ENCODE results near the gene MACF1.

The MACF1 gene

DNA sequence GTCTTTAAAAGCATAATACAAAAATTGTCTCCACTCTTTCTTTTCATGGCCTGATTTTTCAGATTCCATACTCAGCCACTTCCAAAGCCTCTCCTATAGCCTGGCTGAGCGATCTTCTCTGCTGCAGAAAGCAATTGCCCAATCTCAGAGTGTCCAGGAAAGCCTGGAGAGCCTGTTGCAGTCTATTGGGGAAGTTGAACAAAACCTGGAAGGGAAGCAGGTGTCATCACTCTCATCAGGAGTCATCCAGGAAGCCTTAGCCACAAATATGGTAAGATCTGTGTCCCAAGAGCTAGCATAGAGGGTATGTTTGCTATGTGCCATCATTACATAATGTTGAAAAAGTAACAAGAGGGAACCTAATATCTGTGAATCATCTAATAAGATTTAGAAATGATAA lies 156.2 kb downstream of the MACF1 start:
- no peak for DNase-seq

DNA sequence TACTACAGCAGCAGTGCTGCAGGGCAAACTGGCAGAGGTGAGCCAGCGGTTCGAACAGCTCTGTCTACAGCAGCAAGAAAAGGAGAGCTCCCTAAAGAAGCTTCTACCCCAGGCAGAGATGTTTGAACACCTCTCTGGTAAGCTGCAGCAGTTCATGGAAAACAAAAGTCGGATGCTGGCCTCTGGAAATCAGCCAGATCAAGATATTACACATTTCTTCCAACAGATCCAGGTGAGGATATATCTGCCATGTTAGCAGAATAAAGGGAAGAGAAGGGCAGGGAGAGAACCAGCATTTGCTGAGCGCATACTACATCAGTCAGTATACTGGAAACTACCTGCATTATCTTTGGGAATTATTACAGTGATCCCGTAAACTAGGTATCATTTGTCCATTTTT lies 157.0 kb downstream of the MACF1 start:
- DNase-seq, result no peak

DNA sequence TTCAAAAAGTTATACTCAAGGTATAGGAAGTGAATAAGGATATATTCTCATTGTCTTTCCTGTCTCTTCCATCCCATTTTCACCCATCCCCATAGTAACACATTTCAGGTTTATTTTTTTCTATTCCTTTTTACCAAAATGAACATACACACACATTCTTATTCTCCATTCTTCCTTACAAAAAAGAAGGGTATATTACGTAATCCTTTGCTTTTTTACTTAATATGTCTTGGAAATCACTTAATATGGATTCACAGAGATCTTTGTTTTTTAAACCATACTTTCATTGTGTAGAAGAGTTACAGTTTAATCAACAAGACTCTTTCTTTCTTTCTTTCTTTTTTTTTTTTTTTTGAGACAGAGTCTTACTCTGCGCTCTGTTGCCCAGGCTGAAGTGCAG lies 158.8 kb downstream of the MACF1 start:
- DNase-seq, result no peak

DNA sequence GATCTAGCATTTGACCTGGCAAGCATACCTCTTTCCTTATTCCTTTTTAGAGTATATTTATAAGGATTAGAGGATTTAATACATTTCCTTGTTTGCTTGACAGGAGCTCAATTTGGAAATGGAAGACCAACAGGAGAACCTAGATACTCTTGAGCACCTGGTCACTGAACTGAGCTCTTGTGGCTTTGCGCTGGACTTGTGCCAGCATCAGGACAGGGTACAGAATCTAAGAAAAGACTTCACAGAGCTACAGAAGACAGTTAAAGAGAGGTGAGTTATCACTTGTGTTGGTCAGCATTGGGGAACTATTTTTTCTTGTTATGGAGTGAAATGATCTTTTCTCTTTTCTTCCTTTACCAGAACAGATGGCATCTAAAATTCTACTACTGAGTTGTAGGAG lies 163.6 kb downstream of the MACF1 start:
- DNase-seq, result no peak

DNA sequence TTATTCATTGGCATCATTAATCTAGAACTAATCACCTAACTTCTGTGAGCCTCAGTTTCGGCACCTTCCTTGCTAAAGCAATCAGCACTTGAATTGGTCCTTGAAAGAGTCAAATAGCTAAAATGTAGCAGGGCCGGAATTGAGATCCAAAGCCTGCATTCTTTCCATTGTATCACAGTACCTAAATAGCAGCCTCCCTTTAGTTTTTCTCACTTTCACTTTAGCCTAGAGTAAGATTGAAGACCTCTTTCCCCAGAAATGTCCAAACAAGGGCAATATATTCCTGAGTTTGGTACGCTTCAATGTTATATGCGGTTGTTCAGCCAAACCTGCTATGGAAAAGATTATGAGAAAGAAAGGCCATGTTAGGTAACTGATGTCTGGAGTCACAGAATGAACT lies 165.1 kb downstream of the MACF1 start:
- no peak for DNase-seq

DNA sequence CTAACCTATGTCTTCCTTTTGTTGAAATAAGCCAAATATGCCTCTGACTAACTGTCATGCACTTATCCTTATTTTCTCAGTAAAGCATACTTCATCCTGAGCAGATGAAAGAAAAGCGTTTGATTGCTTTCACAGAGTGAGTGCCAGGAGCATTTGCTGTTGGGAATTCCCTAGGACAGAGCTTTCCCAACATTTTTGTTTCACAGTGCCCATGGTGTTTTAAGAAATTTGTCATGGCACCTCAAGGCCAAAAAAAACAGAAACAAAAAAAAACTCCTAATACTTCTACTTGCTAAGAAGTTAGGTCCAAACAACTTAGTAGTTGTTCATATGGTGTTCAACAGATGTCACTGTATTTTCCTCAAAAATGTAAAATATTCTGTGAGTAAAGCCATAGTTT lies 166.1 kb downstream of the MACF1 start:
- no peak for DNase-seq

DNA sequence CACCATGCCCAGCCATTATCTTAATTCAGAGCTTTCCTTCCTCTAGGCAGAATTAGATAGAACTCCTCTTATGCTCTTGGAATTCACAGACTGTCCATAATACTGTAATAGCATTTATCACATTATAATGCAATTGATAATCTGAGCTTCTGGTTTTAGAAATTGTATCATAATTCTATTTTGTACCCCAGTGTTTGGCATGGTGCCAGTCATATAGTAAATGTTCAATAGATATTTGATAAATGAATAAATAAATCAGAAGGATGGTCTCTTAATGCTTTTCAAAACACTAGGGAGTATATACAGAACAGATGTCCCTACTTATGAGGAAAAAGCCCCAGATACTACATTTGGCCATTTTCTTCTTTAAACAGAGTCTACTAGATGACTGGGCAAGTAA lies 167.6 kb downstream of the MACF1 start:
- no peak for DNase-seq

DNA sequence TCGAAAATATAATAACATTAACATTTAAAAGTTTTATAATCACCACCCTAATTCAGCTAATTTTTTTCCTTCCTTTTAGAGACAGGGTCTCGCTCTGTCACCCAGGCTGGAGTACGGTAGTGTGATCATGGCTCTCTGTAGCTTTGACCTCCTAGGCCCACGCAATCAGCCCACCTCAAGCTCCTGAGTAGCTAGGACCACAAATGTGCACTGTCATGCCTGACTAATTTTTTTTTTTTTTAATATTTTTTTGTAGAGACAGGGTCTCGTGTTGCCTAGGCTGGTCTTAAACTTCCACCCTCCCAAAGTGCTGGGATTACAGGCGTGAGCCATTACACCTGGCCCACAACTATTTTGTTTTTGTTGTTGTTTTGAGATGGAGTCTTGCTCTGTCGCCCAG lies 172.2 kb downstream of the MACF1 start:
- DNase-seq, result no peak

DNA sequence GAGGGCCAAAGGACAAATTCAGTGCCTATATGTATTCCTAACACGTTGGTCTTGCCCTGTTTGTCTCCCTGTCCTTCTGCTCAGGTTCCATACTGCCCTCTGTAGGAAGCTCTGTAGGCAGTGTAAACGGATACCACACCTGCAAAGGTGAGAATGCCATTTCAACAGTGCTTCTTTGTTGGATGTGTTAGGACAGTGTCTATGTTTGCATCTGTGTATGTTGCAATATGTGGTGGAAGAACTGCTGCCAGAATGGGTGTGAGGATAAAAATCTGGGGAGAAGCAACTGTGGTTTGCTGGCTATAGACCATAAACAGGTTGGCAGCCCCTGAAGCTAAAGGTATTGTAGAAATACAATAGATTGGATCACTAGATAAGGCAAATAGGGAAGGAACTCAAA lies 173.9 kb downstream of the MACF1 start:
- DNase-seq, result no peak

DNA sequence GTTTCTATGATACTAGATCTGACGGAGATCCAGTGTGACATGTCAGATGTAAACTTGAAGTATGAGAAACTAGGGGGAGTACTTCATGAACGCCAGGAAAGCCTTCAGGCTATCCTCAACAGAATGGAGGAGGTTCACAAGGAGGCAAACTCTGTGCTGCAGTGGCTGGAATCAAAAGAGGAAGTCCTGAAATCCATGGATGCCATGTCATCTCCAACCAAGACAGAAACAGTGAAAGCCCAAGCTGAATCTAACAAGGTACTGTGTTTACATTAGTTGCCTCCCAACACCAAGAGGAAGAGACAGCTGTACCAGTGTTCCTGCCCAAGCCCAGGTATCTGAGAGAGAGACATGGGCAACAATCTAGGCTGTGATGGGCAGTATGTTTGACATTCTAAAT lies 174.7 kb downstream of the MACF1 start:
- DNase-seq, result no peak

DNA sequence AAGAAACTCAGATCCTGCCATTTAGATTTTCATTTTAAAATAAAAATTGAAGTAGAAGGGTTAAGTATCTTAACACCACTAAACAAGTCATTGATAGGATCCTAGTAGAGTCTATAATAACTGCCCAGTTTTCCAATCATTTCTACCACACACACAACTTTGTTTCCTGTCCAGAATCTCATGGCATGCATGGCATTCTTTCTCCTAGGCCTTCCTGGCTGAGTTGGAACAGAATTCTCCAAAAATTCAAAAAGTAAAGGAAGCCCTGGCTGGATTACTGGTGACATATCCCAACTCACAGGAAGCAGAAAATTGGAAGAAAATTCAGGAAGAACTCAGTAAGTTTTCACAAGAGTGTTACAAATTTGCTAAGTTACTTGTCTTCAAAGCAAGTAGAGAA lies 175.5 kb downstream of the MACF1 start:
- no peak for DNase-seq

DNA sequence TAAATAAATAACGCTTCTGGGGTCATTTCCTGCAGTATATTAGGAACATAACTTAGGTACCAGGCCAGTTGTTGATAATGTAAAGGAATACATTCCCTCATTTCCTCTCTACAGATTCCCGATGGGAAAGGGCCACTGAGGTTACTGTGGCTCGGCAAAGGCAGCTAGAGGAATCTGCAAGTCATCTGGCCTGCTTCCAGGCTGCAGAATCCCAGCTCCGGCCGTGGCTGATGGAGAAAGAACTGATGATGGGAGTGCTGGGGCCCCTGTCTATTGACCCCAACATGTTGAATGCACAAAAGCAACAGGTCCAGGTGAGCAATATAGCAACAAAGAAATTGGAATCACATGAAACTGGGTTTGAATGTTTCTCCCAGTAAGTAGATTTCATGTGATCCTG lies 177.3 kb downstream of the MACF1 start:
- no peak for DNase-seq

DNA sequence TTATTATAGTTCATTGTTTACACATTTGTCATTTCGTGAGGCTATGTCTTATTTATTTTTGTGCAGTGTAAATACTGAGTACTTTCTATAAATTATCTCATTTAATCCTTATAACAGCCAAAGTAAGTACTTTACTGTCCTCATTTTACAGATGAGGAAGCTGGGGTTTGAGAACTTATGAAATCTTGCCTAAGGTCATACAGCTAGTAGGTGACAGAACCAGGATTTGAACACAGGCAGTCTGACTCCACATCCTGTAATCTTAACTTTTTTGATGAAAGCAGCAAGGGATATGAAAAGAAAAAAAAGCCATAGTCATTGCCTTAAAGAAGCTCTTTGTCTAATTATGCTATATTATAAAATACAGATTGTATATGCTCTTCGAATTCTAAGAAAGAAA lies 179.8 kb downstream of the MACF1 start:
- no peak for DNase-seq

DNA sequence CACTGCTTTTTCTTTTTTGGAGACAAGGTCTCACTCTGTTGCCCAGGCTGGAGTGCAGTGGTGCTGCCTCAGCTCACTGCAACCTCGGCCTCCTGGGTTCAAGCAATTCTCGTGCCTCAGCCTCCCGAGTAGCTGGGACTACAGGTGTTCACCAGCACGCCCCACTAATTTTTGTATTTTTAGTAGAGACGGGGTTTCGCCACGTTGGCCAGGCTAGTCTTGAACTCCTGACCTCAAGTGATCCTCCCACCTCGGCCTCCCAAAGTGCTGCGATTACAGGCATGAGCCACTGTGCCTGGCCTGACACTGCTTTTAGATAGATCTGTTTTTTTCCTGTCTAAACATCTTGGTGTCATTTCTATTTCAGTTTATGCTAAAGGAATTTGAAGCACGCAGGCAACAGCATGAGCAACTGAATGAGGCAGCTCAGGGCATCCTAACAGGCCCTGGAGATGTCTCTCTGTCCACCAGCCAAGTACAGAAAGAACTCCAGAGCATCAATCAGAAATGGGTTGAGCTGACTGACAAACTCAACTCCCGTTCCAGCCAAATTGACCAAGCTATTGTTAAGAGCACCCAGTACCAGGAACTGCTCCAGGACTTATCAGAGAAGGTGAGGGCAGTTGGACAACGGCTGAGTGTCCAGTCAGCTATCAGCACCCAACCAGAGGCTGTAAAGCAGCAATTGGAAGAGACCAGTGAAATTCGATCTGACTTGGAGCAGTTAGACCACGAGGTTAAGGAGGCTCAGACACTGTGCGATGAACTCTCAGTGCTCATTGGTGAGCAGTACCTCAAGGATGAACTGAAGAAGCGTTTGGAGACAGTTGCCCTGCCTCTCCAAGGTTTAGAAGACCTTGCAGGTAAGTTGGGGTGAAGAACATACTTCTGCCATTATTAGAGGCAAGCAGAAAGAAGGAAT lies 180.8 kb downstream of the MACF1 start:
- no peak for DNase-seq

DNA sequence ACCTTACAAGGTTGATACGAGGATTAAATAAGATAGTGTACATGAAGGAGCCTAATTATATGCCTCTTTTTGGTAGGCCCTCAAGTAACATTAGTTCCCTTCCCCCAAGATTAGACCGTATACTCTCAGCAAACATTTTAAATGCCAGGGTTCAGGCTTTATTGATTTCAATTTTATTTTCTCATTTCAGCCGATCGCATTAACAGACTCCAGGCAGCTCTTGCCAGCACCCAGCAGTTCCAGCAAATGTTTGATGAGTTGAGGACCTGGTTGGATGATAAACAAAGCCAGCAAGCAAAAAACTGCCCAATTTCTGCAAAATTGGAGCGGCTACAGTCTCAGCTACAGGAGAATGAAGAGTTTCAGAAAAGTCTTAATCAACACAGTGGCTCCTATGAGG lies 182.5 kb downstream of the MACF1 start:
- DNase-seq, result no peak

DNA sequence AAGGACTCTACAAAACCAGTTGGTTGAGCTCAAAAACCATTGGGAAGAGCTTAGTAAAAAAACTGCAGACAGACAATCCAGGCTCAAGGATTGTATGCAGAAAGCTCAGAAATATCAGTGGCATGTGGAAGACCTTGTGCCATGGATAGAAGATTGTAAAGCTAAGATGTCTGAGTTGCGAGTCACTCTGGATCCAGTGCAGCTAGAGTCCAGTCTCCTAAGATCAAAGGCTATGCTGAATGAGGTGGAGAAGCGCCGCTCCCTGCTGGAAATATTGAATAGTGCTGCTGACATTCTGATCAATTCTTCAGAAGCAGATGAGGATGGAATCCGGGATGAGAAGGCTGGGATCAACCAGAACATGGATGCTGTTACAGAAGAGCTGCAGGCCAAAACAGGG lies 183.0 kb downstream of the MACF1 start:
- no peak for DNase-seq

DNA sequence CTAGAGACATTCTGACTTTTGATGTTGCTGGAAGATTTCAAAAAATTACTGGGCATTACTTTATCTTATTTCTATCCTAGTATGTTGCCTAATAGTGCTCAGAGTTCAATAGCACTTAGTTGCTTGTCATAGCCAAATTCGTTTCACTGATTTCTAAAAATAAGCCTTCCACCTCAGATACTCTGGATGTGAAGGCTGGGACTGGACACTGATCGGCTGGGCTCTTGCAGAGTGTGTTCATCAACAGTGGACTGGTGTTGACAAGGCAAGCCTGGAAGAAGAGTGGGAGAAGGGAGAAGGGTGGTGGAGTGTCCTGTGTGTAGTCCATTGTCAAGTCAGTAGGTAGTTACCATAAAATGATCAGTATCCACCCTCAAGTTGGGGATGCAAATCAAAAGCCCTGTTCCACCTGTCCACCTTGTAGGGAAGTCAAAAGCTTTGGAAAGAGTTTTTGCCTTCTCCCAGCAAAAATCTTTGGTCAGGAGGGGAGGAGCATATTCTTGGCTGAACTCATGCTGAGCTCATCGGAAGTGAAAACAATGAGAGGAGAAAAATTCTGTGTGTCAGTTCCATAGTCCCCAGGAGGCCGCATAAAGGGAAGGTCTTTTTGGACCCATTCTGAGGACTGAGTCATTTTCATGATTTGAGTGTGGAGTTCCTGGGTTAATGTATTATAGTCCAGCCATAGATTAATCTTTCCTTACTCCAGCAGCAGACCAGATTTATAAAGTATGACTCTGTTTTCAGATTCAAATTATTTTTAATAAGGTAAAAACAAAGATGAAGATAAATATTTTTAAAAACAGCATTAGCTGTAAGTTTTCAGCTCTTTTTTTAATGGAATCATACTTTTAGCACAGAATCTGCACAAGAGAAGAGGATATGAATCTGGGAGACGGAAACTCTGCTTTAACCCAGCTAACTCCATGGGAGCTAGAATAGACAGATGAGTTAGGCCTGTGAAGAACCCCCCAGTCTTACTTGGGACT lies 187.5 kb downstream of the MACF1 start:
- DNase-seq, result no peak

DNA sequence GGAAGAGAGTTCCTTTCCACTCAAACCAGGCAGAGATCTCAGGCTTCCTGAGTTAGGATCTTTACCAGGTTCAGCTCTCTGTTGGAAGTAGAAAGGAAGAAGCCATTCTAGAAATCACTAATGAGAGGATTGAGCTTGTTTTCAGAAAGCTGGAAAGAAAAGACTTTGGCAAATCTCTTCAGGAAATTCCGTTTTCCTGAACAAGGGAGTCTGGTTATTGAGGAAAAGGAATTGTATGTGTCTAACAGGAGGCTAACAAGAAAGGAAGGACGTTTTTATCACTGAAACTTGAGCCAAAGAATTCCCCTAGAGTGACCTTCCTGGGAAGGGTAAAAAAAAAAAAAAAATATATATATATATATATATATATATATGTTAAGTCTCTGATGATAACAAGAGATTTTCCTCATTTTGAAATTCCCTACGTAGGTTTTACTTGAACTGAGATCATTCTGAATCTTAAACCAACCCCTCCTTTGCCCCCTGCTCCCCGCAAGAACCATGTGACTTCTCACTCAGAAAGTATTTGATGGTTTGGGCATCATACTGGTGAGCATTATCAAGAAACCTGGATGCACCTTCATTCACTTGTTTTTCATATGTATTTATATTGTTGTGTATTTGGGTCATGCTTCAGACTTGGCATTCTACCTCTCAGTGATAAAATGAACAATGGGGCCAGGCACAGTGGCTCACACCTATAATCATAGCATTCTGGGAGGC lies 188.5 kb downstream of the MACF1 start:
- DNase-seq, result no peak

DNA sequence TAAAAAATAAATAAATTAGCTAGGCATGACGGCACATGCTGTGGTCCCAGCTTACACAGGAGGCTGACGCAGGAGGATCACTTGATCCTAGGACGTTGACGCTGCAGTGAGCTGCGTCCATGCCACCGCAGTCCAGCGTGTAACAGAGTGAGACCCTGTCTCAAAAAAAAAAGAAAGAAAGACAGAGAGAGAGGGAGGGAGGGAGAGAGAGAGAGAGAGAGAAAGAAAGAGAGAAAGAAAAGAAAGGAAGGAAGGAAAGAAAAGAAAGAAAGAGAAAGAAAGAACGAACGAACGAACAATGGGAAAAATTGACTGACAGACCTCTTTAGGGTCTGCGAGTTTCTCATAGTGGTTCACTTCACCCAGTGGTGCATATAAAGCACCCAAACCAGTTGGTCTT lies 189.2 kb downstream of the MACF1 start:
- no peak for DNase-seq

DNA sequence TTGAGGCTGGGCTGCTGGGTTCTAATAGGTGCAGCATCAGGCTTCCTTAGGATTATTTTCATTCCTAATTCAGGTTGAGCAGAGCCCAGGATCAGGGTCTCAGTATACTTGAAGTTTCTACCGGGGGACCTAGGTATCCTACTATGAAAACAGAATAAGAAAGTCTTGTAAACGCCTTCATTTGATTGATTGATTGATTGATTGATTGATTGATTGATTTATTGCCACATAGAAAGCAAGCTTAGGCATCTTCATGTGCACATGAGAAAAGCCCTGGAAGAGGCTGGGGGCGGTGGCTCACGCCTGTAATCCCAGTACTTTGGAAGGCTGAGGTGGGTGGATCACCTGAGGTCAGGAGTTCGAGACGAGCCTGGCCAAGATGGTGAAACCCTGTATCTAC lies 189.6 kb downstream of the MACF1 start:
- DNase-seq, result no peak

DNA sequence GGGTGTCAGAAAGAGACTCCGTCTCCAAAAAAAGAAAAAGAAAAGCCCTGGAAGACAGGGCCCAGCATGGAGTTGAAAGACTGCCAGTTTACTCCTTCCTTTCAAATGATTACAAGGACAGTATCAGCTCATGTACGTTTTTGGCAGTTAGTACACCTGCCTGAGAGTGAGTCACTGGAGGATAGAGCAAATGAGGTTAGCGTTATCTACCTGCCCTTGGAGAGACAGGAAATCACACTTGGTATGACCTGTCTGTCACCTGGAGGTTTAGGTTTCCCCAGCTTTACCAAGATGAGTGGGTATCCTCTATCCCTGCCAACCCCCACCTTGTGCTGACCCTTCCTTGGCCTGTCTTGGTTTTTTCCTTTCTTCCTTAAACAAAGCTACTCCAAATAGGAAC lies 190.1 kb downstream of the MACF1 start:
- no peak for DNase-seq

DNA sequence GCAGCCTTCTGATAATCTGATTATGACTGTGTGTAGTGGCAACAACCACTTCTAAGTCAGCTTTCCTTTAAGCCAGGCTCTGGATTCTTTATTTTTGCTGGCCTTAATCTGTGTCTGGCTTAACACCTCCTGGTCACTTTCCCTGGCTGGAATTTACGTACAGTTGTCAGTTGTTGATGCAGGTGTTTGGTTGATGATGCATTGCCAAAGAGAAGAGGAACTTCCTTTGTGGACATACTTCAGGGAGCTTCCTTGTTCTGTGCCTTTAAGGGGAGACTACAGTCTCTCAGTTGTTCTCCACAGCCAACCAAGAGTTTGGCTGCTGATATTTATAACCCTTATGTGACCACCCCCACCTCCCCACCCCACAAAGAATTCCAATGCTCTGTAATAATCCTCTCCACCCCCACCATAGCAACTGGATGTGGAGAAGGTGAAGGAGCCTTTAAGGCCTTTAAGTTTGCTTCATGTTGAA lies 190.9 kb downstream of the MACF1 start:
- DNase-seq, result no peak

DNA sequence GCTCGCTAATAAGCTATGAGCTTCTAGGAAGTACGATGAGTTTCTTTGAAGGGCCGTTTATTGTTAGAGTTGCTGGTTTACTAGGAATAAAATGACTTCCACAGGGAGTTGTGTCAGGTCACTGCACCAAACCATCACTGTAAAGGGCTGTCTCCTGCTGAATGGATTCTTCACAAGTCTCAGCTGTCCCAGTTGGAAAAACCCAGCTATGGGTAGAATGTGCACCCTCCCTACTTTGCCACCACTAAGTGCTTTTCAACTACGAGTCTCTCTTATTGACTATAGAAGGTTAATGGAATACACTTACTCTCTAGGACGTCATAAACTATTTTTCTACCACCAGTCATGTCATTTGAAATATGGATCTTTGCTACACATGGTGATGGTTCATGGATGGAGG lies 192.2 kb downstream of the MACF1 start:
- no peak for DNase-seq

Data from stimulated activated CD4-positive, alpha-beta T cell treated with anti-CD3 and anti-CD28 coated beads, Interleukin-2, amount 100 ng/mL, for 24 hours (primary cell).